Body of pancreas (tissue), 4 donors: ENCODE data around the gene APH1B. TPM values are rescaled to one million over a fixed set of nuclear protein-coding genes. Genes with fewer than 3 reads are reported as not detected.

Experiments
- ATAC-seq: fragments of 150-250 bp; one replicate; pipeline ENCODE4 v1.9.1; 2016
- DNase-seq, 4 donors: peaks; one replicate each; pipeline ENCODE4 v3.0.0-alpha.2; 2019
- H3K27ac ChIP-seq, 4 donors: fragments of 200-600 bp; sonication (generic); 1 replicate in 3 of 4; 2 replicates in 1 of 4; pipeline versions ENCODE4 v1.5.1 to v1.6.1; 2016 to 2019; ENCODE audit warnings: mild to moderate bottlenecking in 1 of 4, mixed read lengths in 1 of 4, moderate library complexity in 1 of 4
- H3K27me3 ChIP-seq, 2 donors: fragments of 200-600 bp; sonication (generic); one replicate each; pipeline ENCODE4 v1.6.0; 2016; ENCODE audit warnings: mild to moderate bottlenecking in 1 of 2
- H3K36me3 ChIP-seq, 2 donors: fragments of 200-600 bp; sonication (generic); replicated peaks in 1 of 2; 2 replicates each; pipeline ENCODE4 v1.5.1; 2016; ENCODE audit warnings: low read depth in 2 of 2; ENCODE audit not compliant: insufficient read depth in 1 of 2
- H3K4me1 ChIP-seq: fragments of 200-600 bp; sonication (generic); one replicate; pipeline ENCODE4 v1.6.0; 2016
- H3K4me3 ChIP-seq, 2 donors: fragments of 200-600 bp; sonication (generic); 1 replicate in 1 of 2; 2 replicates in 1 of 2; pipeline ENCODE4 v1.5.1; 2016 to 2019
- H3K9me3 ChIP-seq, 3 donors: fragments of 200-600 bp; sonication (generic); 1 replicate in 2 of 3; 2 replicates in 1 of 3; pipeline ENCODE4 v1.5.1; 2016
- CTCF ChIP-seq, 7 experiments: fragments of 450-650 bp in 4 of 7; fragments of 200-600 bp in 3 of 7; sonication (generic) in 3 of 7; IDR thresholded peaks; one replicate each; pipeline ENCODE4 v1.5.1; 2016 to 2019; ENCODE audit warnings: antibody characterized with exemption in 7 of 7
- POLR2A ChIP-seq, 3 donors: fragments of 450-650 bp; IDR thresholded peaks; one replicate each; pipeline ENCODE4 v1.6.1; 2016; ENCODE audit warnings: antibody characterized with exemption in 3 of 3, mild to moderate bottlenecking in 2 of 3
- WGBS, 2 donors: methylation state at CpG; one replicate each; pipeline ENCODE4 v1.1.5; 2017; 5-methylcytosine and 5-hydroxymethylcytosine counted together
- intact Hi-C: fragments of 100-400 bp; cut with DNase I; formaldehyde crosslinking; loops from one replicate; pipeline ENCODE4 v1.15.1; 2023
- total RNA-seq, 2 donors: library from RNA; depleted of rRNA; stranded (reverse); fragments of >200 nt; gene quantifications; one replicate each; pipeline ENCODE4 v1.1.0, GENCODE V29; 2016

The APH1B gene
- total RNA-seq, 2 donors from 2014 or later: 6.9 to 12.7 TPM

DNA sequence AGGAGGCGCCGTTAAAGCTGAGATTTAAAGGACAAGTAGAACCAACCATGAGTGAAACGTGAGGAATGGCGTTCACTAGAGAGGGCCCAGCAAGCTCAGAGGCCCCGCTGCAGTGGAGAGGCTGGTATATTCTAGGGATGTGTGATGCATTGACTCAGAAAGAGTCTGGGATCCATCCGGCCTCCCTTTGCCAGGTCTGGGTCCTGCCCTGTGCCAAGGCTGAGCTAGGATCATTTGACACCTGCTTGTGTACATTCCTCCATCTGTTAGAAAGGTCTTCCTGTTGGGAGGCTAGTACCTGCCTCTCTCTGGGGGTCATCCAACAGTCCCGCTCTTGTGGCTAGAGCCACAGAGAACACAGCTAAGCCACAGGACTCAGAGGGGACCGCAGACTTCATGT is 75.9 kb downstream of the APH1B start:
- TF ChIP-seq CTCF (IDR thresholded peaks at IDR 0.05) (no peak), POLR2A (IDR thresholded peaks at IDR 0.05) (no peak)
- DNase-seq: peak in 2 of 4 donors; percentile 23 to 52
- H3K27me3 ChIP-seq: no peaks in the 10 kb centered on the region
- 75 to 81% methylated on average over 8 of the region's 8 CpGs for WGBS, 2 donors
- H3K36me3 ChIP-seq: no peaks in the 10 kb centered on the region
- no peaks in the 10 kb centered on the region for H3K9me3 ChIP-seq
- intact Hi-C loops: no loop called here
- ATAC-seq: no peak
- peaks cover 74% of the 10 kb centered on the region for H3K4me1 ChIP-seq
- H3K4me3 ChIP-seq: no peak overlapping the region
- H3K27ac ChIP-seq: peak overlapping the region in 3 of 4 donors; percentile 49 to 70 (median 64)

DNA sequence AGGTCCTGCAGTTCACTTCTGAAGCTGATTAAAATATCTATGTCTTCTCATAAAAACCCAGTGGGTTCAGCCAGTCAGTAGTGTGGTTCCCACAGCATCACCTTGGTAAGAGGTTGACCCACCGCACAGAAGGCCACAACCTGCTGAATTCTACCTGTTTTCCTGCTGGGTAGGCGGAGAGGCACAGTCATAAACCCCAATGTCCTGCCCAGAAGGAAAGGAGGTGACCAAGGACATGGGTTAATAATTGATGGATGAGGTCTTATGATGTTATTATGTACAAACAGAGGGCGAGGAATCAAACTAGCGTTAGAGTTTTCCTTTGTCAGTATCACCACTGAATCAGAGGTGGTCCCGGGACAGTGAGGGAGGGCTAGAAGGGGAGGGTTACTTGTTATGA is 76.5 kb downstream of the APH1B start:
- 20 to 30% methylated on average over 5 of the region's 5 CpGs for WGBS, 2 donors
- H3K4me1 ChIP-seq: peaks cover 67% of the 10 kb centered on the region
- peak; percentile 59 for ATAC-seq

GRCh38 chr15:63354821-63355650 is 77.6 kb downstream of the APH1B start:
- 80 to 82% methylated on average over 13 to 22 of the region's 22 CpGs for WGBS, 2 donors
- H3K36me3 ChIP-seq: no peaks in the 10 kb centered on the region
- H3K4me3 ChIP-seq: no peak overlapping the region
- no peaks in the 10 kb centered on the region for H3K27me3 ChIP-seq
- ATAC-seq (no peak), DNase-seq (peak in 1 of 4 donors; percentile 36)
- TF ChIP-seq POLR2A (IDR thresholded peaks at IDR 0.05) (no peak), CTCF (IDR thresholded peaks at IDR 0.05) (no peak)
- H3K9me3 ChIP-seq: no peaks in the 10 kb centered on the region
- intact Hi-C loops: no loop called here
- H3K4me1 ChIP-seq: peaks cover 56% of the 10 kb centered on the region
- H3K27ac ChIP-seq: peak overlapping the region in 3 of 4 donors; percentile 49 to 70 (median 64)

More for the DNA sequence above, 76.5 kb downstream of the APH1B start:
- Histone ChIP-seq H3K27ac (peak overlapping the region in 3 of 4 donors; percentile 49 to 70 (median 64)), H3K36me3 (no peaks in the 10 kb centered on the region), H3K27me3 (no peaks in the 10 kb centered on the region), H3K9me3 (no peaks in the 10 kb centered on the region), H3K4me3 (no peak overlapping the region)
- intact Hi-C loops: no loop called here
- peak; percentile 46 to 71 (median 58) for DNase-seq
- TF ChIP-seq POLR2A (IDR thresholded peaks at IDR 0.05) (peak in 1 of 3 donors; percentile 10), CTCF (IDR thresholded peaks at IDR 0.05) (no peak)

DNA sequence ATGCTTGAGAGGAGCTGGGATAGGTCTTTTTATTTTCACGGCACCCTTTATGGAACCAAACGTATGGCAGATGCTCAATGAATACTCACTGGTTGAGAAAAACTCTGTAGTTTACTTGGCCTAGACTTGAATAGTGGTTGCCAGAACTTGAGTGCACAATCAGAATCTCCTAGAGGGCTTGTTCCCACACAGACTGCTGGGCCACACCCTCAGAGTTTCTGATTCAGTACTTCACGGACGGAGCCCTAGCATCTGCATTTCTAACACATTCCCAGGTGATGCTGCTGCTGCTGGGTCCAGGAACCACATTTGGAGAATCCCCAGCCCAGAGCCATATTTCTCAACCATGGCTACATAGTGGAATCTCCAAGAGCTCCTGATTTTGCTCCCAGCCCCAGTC is 79.7 kb downstream of the APH1B start:
- Histone ChIP-seq H3K9me3 (no peaks in the 10 kb centered on the region), H3K4me1 (peaks cover 42% of the 10 kb centered on the region), H3K4me3 (no peak overlapping the region), H3K27me3 (no peaks in the 10 kb centered on the region), H3K36me3 (no peaks in the 10 kb centered on the region), H3K27ac (no peak overlapping the region)
- ATAC-seq: no peak
- DNase-seq: no peak
- intact Hi-C loops: no loop called here
- 79 to 88% methylated on average over 4 of the region's 4 CpGs for WGBS, 2 donors
- TF ChIP-seq CTCF (IDR thresholded peaks at IDR 0.05) (no peak), POLR2A (IDR thresholded peaks at IDR 0.05) (no peak)
